Aorta (tissue), 5 donors: ENCODE data around the gene SELENON. TPM values are rescaled to one million over a fixed set of nuclear protein-coding genes. Genes with fewer than 3 reads are reported as not detected.

Source experiments
- ATAC-seq: fragments of 200-7000 bp; cut with Tn5 transposase; one replicate; pipeline ENCODE4 v1.9.1; 2022; ENCODE audit warnings: moderate library complexity; ENCODE audit not compliant: low FRiP score
- DNase-seq, 2 donors: peaks; one replicate each; pipeline ENCODE4 v3.0.0-alpha.2; 2020
- H3K27ac ChIP-seq, 2 donors: one replicate each; pipeline ENCODE4 v1.5.1; 2013; ENCODE audit warnings: low read length in 2 of 2, mild to moderate bottlenecking in 2 of 2, moderate library complexity in 2 of 2, control low read depth in 1 of 2, inconsistent platforms in 1 of 2, low read depth in 1 of 2
- H3K27me3 ChIP-seq, 2 donors: one replicate each; pipeline ENCODE4 v1.6.1; 2013; ENCODE audit warnings: control low read depth in 1 of 2, low read length in 1 of 2, mild to moderate bottlenecking in 1 of 2, moderate library complexity in 1 of 2; ENCODE audit not compliant: insufficient read depth in 2 of 2, control insufficient read depth in 1 of 2
- H3K36me3 ChIP-seq, 2 donors: one replicate each; pipeline ENCODE4 v1.6.1; 2013; ENCODE audit warnings: control low read depth in 1 of 2, low read length in 1 of 2, mild to moderate bottlenecking in 1 of 2; ENCODE audit not compliant: insufficient read depth in 2 of 2, control insufficient read depth in 1 of 2
- H3K4me1 ChIP-seq, 2 donors: one replicate each; pipeline ENCODE4 v1.6.1; 2013; ENCODE audit warnings: low read length in 2 of 2, control low read depth in 1 of 2, mild to moderate bottlenecking in 1 of 2, moderate library complexity in 1 of 2; ENCODE audit not compliant: insufficient read depth in 2 of 2, control insufficient read depth in 1 of 2
- H3K4me3 ChIP-seq, 2 donors: one replicate each; pipeline ENCODE4 v1.5.1; 2013; ENCODE audit warnings: low read length in 2 of 2, control low read depth in 1 of 2, mild to moderate bottlenecking in 1 of 2
- H3K9me3 ChIP-seq: one replicate; pipeline ENCODE4 v1.6.1; 2013; ENCODE audit warnings: mild to moderate bottlenecking, low read length; ENCODE audit not compliant: control insufficient read depth
- WGBS, 2 donors: extraction: QIAGEN DNeasy Blood & Tissue Kit; methylation state at CpG; one replicate each; pipeline ENCODE4 v1.1.7; 2013; 5-methylcytosine and 5-hydroxymethylcytosine counted together
- intact Hi-C, 2 donors: fragments of 100-400 bp; cut with DNase I; formaldehyde crosslinking; loops; one replicate each; pipeline versions ENCODE4 v1.14.2 to v1.15.0; 2022
- polyA plus RNA-seq, 2 donors: library from polyadenylated mRNA; stranded (reverse); fragments of 200-250 nt; gene quantifications; one replicate each; pipeline ENCODE4 v1.2.3, GENCODE V29; 2013
- total RNA-seq, 2 donors: library from RNA; stranded (reverse); fragmentation: NEBNext Ultra II Directional; extraction: Animal tissue kit (Norgen Biotek cat#: 25700); gene quantifications; one replicate each; pipeline ENCODE4 v1.2.1, GENCODE V29; 2021
- donor health status: healthy with polysubstance abuse.
- donor health status: Bipolar disorder and iron deficiency.
- donor health status: DM: no; HTN: no; CAD: no.
- donor health status: DM: no; HTN: no; CAD: no.
- donor health status: DM: yes; HTN: yes; CAD: no.

SELENON gene
- total and polyA plus RNA-seq, 4 donors, result 13.1 to 79.4 (median 52.4) TPM

- Histone ChIP-seq H3K36me3 (no peaks in the 10 kb centered on the region), H3K27ac (no peak overlapping the region), H3K27me3 (no peaks in the 10 kb centered on the region), H3K9me3 (no peaks in the 10 kb centered on the region), H3K4me1 (no peaks in the 10 kb centered on the region), H3K4me3 (no peak overlapping the region)
- no peak for DNase-seq
- intact Hi-C loops, result no loop called here
- 92 to 94% methylated on average over 15 of the region's 15 CpGs for WGBS, 2 donors
- no peak for ATAC-seq
Measured at GRCh38 chr1:25758466-25759070, 41.4 kb upstream of the SELENON start.

GRCh38 chr1:25760122-25760719 is 39.8 kb upstream of the SELENON start:
- Histone ChIP-seq H3K9me3 (no peaks in the 10 kb centered on the region), H3K4me1 (no peaks in the 10 kb centered on the region), H3K27me3 (no peaks in the 10 kb centered on the region), H3K27ac (no peak overlapping the region), H3K4me3 (no peak overlapping the region), H3K36me3 (no peaks in the 10 kb centered on the region)
- ATAC-seq (no peak), DNase-seq (no peak)
- 95 to 96% methylated on average over 11 of the region's 11 CpGs for WGBS, 2 donors
- intact Hi-C loops, result no loop called here

- Histone ChIP-seq H3K27me3 (no peaks in the 10 kb centered on the region), H3K9me3 (no peaks in the 10 kb centered on the region), H3K36me3 (no peaks in the 10 kb centered on the region), H3K27ac (no peak overlapping the region), H3K4me1 (no peaks in the 10 kb centered on the region), H3K4me3 (no peak overlapping the region)
- WGBS, 2 donors, result 81 to 86% methylated on average over 5 of the region's 5 CpGs
- intact Hi-C loops, result no loop called here
- no peak for ATAC-seq
- no peak for DNase-seq
Measured at GRCh38 chr1:25760871-25761270, 39.1 kb upstream of the SELENON start.

- no peaks in the 10 kb centered on the region for H3K36me3 ChIP-seq
- no peak overlapping the region for H3K27ac ChIP-seq
- 93 to 94% methylated on average over 10 of the region's 10 CpGs for WGBS, 2 donors
- no peaks in the 10 kb centered on the region for H3K4me1 ChIP-seq
- H3K4me3 ChIP-seq, result no peak overlapping the region
- DNase-seq, result no peak
- H3K27me3 ChIP-seq, result no peaks in the 10 kb centered on the region
- no peak for ATAC-seq
- intact Hi-C loops, result no loop called here
- no peaks in the 10 kb centered on the region for H3K9me3 ChIP-seq
Measured at GRCh38 chr1:25763493-25763892, 36.5 kb upstream of the SELENON start.

GRCh38 chr1:25765136-25765922 is 34.7 kb upstream of the SELENON start:
- Histone ChIP-seq H3K36me3 (no peaks in the 10 kb centered on the region), H3K9me3 (no peaks in the 10 kb centered on the region), H3K4me1 (no peaks in the 10 kb centered on the region), H3K27ac (no peak overlapping the region), H3K27me3 (no peaks in the 10 kb centered on the region), H3K4me3 (no peak overlapping the region)
- intact Hi-C loops, result no loop called here
- no peak for ATAC-seq
- 46 to 55% methylated on average over 8 of the region's 8 CpGs for WGBS, 2 donors
- DNase-seq, result no peak

GRCh38 chr1:25765923-25766589 is 33.9 kb upstream of the SELENON start:
- Histone ChIP-seq H3K9me3 (no peaks in the 10 kb centered on the region), H3K27me3 (no peaks in the 10 kb centered on the region), H3K36me3 (no peaks in the 10 kb centered on the region), H3K4me1 (no peaks in the 10 kb centered on the region), H3K27ac (no peak overlapping the region), H3K4me3 (no peak overlapping the region)
- ATAC-seq, result no peak
- intact Hi-C loops, result no loop called here
- DNase-seq, result no peak
- 54 to 59% methylated on average over 13 of the region's 13 CpGs for WGBS, 2 donors

GRCh38 chr1:25766721-25767436 is 33.1 kb upstream of the SELENON start:
- no peak overlapping the region for H3K4me3 ChIP-seq
- no peaks in the 10 kb centered on the region for H3K27me3 ChIP-seq
- H3K4me1 ChIP-seq, result no peaks in the 10 kb centered on the region
- H3K9me3 ChIP-seq, result no peaks in the 10 kb centered on the region
- no peaks in the 10 kb centered on the region for H3K36me3 ChIP-seq
- WGBS, 2 donors, result 56 to 57% methylated on average over 13 of the region's 13 CpGs
- intact Hi-C loops, result no loop called here
- H3K27ac ChIP-seq, result no peak overlapping the region
- DNase-seq, result no peak
- no peak for ATAC-seq

- Histone ChIP-seq H3K36me3 (no peaks in the 10 kb centered on the region), H3K4me1 (no peaks in the 10 kb centered on the region), H3K4me3 (no peak overlapping the region), H3K27ac (no peak overlapping the region), H3K9me3 (no peaks in the 10 kb centered on the region), H3K27me3 (no peaks in the 10 kb centered on the region)
- intact Hi-C loops, result no loop called here
- ATAC-seq (no peak), DNase-seq (no peak)
Measured at GRCh38 chr1:25767437-25767770, 32.6 kb upstream of the SELENON start.
